PC-3 (cell line): ENCODE measurements around the gene TXNDC11.

Experiments
- EZH2 ChIP-seq: fragments of 300-600 bp; sonication (generic); IDR thresholded peaks from one replicate; pipeline ENCODE4 v1.6.1; 2017; ENCODE audit warnings: antibody characterized with exemption, mild to moderate bottlenecking, low read length; ENCODE audit not compliant: unreplicated experiment
- TF ChIP-seq, protein P1 (sequence below): fragments of 300-600 bp; sonication (generic); conservative IDR thresholded peaks from 2 replicates; pipeline ENCODE4 v1.5.1; 2017; ENCODE audit warnings: antibody characterized with exemption, low read depth, mild to moderate bottlenecking, low read length

- TF ChIP-seq, protein P1, sequence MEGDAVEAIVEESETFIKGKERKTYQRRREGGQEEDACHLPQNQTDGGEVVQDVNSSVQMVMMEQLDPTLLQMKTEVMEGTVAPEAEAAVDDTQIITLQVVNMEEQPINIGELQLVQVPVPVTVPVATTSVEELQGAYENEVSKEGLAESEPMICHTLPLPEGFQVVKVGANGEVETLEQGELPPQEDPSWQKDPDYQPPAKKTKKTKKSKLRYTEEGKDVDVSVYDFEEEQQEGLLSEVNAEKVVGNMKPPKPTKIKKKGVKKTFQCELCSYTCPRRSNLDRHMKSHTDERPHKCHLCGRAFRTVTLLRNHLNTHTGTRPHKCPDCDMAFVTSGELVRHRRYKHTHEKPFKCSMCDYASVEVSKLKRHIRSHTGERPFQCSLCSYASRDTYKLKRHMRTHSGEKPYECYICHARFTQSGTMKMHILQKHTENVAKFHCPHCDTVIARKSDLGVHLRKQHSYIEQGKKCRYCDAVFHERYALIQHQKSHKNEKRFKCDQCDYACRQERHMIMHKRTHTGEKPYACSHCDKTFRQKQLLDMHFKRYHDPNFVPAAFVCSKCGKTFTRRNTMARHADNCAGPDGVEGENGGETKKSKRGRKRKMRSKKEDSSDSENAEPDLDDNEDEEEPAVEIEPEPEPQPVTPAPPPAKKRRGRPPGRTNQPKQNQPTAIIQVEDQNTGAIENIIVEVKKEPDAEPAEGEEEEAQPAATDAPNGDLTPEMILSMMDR: no peak
- no peak for TF ChIP-seq EZH2
Observed at GRCh38 chr16:11673091-11674000, 69.3 kb downstream of the TXNDC11 start.
